WERI-Rb-1 (cell line): ENCODE results near the gene GRIP1.

Source experiments
- DNase-seq: peaks from one replicate; pipeline ENCODE4 v3.0.0-alpha.2; 2020
- H3K27ac ChIP-seq: fragments of 250-450 bp; sonication (Bioruptor Pico); 2 replicates; pipeline ENCODE4 v1.5.1; 2020; ENCODE audit warnings: mild to moderate bottlenecking, moderate library complexity
- H3K27me3 ChIP-seq: fragments of 250-450 bp; sonication (Bioruptor Pico); 2 replicates; pipeline ENCODE4 v1.5.1; 2021; ENCODE audit warnings: mild to moderate bottlenecking, low read depth, moderate library complexity; ENCODE audit not compliant: insufficient read depth, severe bottlenecking
- H3K36me3 ChIP-seq: fragments of 250-450 bp; sonication (Bioruptor Pico); 2 replicates; pipeline ENCODE4 v1.5.1; 2020; ENCODE audit warnings: mild to moderate bottlenecking, moderate library complexity
- H3K4me3 ChIP-seq: 2 replicates; pipeline ENCODE4 v1.5.1; 2011; ENCODE audit warnings: low read depth, mild to moderate bottlenecking, control low read depth, low read length
- H3K9me3 ChIP-seq: fragments of 250-450 bp; sonication (Bioruptor Pico); 2 replicates; pipeline ENCODE4 v1.5.1; 2021; ENCODE audit warnings: mild to moderate bottlenecking, moderate library complexity; ENCODE audit not compliant: severe bottlenecking
- TF ChIP-seq, protein P1 (sequence below): IDR thresholded peaks from 2 replicates; pipeline ENCODE4 v1.5.1; 2011; ENCODE audit warnings: low read depth, mild to moderate bottlenecking, control low read depth, inconsistent platforms, low read length

The GRIP1 gene

DNA sequence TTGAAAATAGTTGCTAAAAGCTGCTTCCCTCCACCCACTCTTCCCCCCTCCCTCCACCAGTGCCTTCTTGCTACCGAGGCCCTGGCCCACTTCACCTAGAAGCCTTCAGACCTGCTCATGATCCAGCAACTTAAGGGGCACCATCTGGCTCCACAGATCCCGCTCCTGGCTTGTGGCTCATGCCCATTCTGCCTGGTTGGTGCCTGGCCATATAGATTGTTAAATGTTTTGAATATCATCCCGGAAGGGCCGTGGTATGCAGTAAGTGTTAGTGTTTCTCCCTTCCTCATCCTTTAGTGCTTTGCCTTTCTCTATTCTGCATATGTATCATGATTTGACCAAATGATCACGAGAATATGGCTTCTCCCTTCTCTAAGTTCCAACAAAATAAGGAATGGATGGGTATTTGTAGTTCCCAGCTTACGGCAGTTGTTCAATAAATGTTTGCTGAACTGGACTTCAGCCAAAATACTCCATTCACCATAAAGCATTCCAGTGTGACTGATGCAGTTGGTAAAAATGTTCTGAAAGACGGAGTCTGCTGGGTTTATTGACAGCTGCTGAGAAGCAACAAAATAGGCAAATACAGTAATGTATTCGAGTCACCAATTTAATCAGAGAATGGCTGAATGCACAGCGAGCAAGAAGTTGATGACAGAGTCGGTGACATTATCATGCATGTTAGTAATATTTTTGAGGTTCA, 30.7 kb downstream of the GRIP1 start:
- Histone ChIP-seq H3K36me3 (no peaks in the 10 kb centered on the region), H3K9me3 (no peaks in the 10 kb centered on the region), H3K27me3 (no peaks in the 10 kb centered on the region), H3K4me3 (no peak overlapping the region), H3K27ac (no peak overlapping the region)
- TF ChIP-seq, protein P1, sequence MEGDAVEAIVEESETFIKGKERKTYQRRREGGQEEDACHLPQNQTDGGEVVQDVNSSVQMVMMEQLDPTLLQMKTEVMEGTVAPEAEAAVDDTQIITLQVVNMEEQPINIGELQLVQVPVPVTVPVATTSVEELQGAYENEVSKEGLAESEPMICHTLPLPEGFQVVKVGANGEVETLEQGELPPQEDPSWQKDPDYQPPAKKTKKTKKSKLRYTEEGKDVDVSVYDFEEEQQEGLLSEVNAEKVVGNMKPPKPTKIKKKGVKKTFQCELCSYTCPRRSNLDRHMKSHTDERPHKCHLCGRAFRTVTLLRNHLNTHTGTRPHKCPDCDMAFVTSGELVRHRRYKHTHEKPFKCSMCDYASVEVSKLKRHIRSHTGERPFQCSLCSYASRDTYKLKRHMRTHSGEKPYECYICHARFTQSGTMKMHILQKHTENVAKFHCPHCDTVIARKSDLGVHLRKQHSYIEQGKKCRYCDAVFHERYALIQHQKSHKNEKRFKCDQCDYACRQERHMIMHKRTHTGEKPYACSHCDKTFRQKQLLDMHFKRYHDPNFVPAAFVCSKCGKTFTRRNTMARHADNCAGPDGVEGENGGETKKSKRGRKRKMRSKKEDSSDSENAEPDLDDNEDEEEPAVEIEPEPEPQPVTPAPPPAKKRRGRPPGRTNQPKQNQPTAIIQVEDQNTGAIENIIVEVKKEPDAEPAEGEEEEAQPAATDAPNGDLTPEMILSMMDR, result no peak
- DNase-seq, result no peak

DNA sequence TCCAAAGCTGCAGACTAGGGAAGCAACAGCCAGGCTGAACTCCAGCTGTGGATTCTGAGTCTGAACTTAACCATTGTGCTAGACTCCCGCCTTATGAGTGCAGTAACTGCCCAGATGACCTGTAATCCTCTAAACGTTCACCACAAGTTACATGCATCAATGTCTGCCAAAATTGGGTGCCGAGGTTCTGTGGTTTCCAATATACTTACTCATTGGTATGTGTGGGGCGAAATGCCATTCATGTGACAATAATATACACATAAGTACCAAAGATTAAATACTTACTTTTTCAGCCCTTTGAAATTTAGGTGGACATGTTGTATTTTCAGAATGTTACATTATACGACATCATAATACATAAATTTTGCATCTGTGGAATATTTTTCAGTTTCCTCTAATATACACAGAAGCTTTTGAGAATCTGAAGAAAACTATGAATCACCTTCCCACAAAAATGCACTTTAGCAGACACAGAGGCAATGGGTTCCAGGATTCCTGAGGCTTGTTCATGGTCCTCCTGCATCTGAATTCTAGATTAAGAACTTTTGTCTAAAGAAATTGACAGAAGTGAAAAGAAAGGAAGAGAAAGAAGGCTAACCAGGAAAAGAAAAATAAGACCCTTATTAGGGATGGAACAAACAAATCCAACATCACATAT, 31.7 kb downstream of the GRIP1 start:
- Histone ChIP-seq H3K27ac (no peak overlapping the region), H3K9me3 (no peaks in the 10 kb centered on the region), H3K27me3 (no peaks in the 10 kb centered on the region), H3K4me3 (no peak overlapping the region), H3K36me3 (no peaks in the 10 kb centered on the region)
- no peak for DNase-seq
- TF ChIP-seq, protein P1, result no peak

DNA sequence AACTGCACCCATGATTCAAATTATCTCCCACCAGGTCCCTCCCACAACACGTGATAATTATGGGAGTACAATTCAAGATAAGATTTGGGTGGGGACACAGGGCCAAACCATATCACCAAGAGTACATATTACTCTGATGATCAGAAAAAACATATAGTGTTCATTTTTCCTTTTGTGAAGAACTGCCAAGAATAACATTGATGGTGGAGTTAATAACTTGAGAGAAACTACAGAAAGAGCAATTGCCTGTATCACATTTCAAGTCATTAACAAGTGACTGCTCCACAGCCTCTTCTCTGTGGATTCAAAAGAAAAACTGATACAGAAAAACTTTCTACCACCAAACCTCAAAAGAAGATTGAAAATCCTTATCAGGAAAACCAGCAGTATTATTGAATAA, 34.7 kb downstream of the GRIP1 start:
- H3K4me3 ChIP-seq, result no peak overlapping the region
- DNase-seq, result no peak
- TF ChIP-seq, protein P1, result no peak
- no peaks in the 10 kb centered on the region for H3K36me3 ChIP-seq
- no peaks in the 10 kb centered on the region for H3K27me3 ChIP-seq
- H3K27ac ChIP-seq, result no peak overlapping the region
- H3K9me3 ChIP-seq, result no peaks in the 10 kb centered on the region

DNA sequence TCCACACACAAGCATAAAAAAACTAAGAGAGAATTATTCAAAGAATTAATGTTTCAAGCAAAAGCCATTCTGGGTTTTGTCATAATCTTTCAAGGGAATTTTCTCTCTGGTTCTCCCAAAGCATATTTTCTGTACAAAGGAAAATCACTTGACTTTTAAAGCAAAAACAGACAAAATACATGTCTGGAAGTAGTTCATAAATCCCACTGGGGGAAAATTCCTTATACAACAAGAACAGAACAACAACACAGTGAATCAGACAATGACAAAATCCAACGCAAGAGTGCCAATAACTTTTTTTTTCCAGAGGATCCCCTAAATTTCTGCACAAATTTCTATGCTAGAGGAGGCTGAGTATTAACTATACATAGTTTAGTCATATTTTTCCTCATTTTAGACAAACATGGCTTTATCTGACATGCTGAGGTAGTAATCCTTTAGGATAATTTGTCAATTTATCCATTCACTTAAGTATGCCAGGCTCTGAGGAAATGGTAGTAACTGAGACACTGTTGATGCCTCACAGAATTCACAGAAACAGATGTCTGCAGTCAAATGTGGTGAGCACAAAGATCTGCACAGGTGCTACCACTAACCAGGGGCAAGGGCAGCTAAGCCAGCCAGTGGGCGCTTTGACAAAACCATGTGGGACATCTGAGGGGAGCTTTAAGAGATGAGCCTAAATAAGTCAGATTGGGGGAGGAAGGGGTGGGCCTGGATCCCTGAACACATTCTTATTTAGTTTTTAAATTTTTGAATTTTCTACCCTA, 38.0 kb downstream of the GRIP1 start:
- TF ChIP-seq, protein P1, result no peak
- Histone ChIP-seq H3K36me3 (no peaks in the 10 kb centered on the region), H3K4me3 (no peak overlapping the region), H3K9me3 (no peaks in the 10 kb centered on the region), H3K27me3 (no peaks in the 10 kb centered on the region), H3K27ac (no peak overlapping the region)
- DNase-seq, result no peak

DNA sequence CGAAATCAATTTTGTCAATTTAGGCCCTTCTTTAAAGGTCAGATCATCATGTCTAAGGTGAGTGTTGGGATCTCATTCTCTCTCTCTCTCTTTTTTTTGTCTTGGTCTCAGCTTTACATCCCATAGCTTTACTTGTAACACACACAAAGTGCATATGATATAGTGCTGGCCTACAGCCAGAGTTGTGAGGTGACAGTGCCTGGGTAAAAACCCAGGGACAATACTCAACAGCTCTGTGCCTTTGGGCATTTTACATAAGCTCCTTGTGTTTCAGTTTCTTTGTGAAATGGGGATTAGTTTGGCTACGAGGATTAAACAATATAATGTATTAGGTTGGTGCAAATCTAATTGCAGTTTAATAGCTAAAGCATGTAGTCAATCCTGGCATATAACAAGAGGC, 40.2 kb downstream of the GRIP1 start:
- H3K36me3 ChIP-seq, result no peaks in the 10 kb centered on the region
- H3K27me3 ChIP-seq, result no peaks in the 10 kb centered on the region
- no peak for DNase-seq
- TF ChIP-seq, protein P1, result no peak
- no peaks in the 10 kb centered on the region for H3K9me3 ChIP-seq
- H3K27ac ChIP-seq, result no peak overlapping the region
- no peak overlapping the region for H3K4me3 ChIP-seq
